ENCODE results near the gene PTPRN2.

Gene PTPRN2

GRCh38 chr7:157554393-157555238 lies 1033.0 kb downstream of the PTPRN2 start:
- no peak for DNase-seq

DNA sequence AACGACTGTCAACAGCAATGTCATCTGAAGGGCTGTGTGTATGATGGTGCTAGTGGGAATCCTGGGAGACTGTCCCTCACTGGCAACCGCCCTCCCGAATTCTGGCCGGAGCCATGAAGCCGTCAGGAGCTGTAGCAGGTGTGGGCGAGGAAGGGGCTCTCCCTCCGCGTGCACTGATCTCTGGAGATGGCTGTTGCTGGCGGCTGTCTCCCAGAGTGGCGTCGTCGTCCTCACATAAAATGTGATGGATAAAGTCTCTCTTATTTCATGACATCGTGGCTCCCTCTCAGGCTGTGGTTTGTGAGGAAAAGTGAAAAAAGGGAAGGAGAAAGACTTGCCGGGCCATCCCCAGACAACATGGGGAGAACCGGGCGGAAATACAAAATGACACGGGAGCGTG lies 1034.4 kb downstream of the PTPRN2 start:
- DNase-seq, result no peak

GRCh38 chr7:157552295-157552993 lies 1035.2 kb downstream of the PTPRN2 start:
- no peak for DNase-seq

- DNase-seq, result no peak
These were observed 1036.1 kb downstream of the PTPRN2 start for GRCh38 chr7:157551325-157552070.

DNA sequence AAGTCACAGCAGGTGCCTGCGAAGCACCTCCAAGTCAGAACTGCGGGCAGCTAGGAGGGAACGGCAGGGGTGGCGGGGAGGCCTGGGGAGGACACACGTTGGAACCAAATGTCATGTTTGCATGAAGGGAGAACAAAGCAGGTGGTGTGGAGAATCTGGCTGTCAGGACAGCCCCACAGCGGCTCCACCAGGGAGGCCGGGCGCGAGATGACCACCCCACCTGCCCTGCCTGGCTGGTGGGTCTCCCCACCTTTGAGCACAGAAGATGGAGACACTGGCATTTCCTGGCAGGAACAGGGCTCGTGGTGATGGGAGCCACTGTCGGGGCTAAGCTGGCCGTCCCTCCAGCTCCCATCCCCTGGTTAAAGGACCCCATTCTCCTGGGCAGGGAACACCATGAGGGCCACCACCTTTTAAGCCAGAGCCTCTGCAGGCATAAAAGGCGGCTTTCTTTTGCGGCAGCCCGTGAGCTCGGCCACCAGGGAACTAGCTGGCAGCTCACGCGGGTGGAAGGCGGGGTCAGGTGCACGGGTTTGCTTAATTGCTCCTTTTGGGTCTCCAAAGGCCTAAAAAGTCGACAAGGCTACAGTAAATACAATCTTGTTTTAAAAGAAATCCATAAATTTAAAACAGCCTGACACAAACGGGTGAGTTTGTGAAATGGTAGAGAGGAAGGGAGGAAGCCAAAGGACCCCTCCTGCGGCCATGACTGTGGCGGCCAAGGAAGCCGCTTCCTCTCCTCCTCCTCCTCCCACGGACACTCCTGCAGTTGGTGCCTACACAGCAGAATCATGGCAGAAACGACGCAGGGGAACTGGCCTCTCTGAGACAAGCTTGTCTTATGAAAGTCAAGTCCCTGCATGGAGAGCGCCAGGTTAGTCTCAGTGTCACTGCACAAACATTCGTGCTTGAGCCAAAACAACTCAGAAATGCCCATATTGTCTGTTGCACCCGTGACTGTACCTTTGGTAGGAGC lies 1037.0 kb downstream of the PTPRN2 start:
- no peak for DNase-seq

- no peak for DNase-seq
These were observed 1037.9 kb downstream of the PTPRN2 start for GRCh38 chr7:157549612-157550299.

DNA sequence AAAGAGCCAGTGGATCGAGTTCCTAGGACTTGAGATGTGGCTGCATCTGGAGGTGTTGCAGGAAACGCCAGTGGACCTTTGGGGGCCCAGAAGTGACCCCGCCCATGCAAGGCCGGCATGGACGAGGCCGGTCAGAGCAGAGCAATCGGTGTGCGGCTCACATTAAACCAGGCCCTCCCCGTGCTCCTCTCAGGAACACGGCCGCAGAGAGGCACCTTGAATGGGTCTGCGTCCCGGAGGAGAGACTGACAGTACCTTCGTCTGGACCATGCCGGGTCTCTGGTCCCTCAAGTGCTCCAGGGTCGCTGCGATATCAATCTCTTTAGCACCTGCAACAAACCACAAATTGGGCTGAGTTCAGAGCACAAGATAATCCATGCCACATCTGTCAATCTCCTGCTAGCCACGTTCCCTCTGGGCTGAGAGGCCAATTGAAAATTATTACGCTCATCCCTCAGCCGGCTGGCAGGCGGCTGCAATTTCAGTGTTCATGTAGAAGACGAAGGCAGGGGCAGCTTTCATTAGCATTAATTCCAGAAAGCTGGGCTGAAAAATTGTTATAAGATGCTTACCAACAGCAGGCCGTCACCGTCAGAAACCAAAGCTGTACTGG lies 1038.8 kb downstream of the PTPRN2 start:
- DNase-seq, result no peak

- DNase-seq, result no peak
These were observed 1040.0 kb downstream of the PTPRN2 start for GRCh38 chr7:157547611-157548010.

GRCh38 chr7:157547102-157547501 lies 1040.5 kb downstream of the PTPRN2 start:
- no peak for DNase-seq

DNA sequence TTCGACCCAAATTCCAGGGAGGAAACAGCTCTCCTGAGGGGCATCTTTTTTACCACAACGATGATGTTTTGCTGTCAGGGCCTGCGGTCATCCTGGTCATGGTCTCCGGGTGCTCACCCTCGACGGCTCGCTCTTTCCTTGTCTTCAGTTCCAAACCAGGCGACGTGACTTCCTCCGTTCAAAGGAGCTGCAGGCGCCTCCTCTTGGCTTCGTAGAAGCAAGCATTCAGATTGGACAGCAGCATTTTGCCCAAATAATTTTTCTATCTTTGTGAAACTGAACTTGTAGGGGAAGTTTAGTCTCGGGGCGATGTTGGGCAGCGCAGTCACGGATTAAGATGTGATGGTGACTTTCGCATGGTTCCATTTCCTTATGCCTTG lies 1042.0 kb downstream of the PTPRN2 start:
- DNase-seq, result no peak

- DNase-seq, result no peak
These were observed 1042.5 kb downstream of the PTPRN2 start for GRCh38 chr7:157544980-157545680.

- no peak for DNase-seq
These were observed 1043.4 kb downstream of the PTPRN2 start for GRCh38 chr7:157544226-157544625.

- DNase-seq, result no peak
These were observed 1043.8 kb downstream of the PTPRN2 start for GRCh38 chr7:157543791-157544190.

- DNase-seq, result no peak
These were observed 1044.3 kb downstream of the PTPRN2 start for GRCh38 chr7:157543276-157543675.

DNA sequence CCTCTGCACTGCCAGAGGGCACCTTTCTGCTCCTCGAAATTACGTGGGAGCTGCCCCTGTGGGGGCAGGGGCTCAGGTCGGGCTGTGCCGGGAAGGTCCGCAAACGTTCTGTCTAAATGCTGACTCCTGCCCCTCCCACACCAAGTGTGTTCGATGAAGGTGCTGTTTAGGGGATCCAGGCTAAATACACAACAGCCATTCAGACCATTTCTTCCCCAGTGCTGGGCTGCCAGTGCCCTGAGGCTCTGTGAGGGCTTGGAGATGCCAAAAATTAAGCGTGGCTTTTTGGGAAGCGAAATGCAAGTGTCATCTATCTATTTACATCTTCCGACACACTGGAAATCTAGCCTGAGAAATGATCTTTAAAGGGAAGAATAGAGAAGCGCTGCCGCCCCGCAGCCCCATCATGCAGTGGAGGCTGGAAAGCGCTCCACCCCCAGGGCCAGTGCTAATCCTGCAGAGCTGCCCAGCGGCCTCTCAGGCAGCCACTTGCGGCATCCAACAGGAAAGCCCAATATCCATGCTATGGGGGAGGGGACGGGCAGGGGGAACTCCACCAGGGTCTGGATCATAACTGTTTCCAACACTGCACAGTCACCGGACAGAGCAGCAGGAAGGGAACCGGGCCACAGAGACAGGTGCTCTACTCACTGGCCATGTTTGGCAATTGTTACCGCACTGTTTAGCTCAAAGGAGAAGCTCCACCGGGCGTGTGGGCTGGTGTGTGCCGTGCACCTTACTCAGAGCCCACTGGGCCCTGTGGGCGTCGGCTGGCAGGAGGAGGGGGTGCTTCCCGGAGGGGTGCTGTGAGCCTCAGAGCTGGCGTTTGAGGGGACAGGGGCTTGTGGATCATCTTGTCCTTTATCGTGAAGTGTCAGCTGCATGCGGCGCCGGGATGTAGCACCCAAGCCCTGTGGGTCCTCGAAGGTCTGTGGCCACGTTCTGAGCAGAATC lies 1045.3 kb downstream of the PTPRN2 start:
- DNase-seq, result no peak

GRCh38 chr7:157541295-157542067 lies 1046.1 kb downstream of the PTPRN2 start:
- DNase-seq, result no peak

GRCh38 chr7:157540606-157541294 lies 1046.9 kb downstream of the PTPRN2 start:
- DNase-seq, result no peak

DNA sequence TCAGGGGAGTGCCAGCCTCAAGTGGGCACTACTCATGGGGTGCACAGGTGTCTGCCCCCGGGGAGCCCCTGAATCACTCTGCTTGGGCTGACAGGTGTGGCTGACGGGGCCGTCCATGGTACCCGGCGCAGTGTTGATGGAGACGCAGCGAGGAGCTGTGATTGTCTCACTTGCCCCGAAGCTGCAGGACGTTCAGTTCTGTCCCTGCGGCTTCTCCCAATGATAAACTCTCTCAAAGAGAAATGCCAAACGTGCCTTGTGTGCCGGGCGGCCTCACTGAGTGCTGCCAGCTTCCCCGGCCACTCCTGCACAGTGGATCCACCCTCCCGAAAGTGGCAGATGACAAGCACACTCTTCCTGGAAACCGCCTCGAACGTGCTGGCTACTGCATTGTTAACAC lies 1047.6 kb downstream of the PTPRN2 start:
- DNase-seq, result no peak
